ENCODE data around the gene DLGAP1. TPM values are rescaled to one million over a fixed set of nuclear protein-coding genes. Genes with fewer than 3 reads are reported as not detected.
A peak's percentile ranks its signal among the peaks of the same experiment; 100 is the strongest.

Gene DLGAP1
- total and polyA plus RNA-seq, 2 of the 13 experiments (the other 11 are each of a cell fraction or from before 2014, with no cell fraction given) = 0.01 TPM; not detected in 1

DNA sequence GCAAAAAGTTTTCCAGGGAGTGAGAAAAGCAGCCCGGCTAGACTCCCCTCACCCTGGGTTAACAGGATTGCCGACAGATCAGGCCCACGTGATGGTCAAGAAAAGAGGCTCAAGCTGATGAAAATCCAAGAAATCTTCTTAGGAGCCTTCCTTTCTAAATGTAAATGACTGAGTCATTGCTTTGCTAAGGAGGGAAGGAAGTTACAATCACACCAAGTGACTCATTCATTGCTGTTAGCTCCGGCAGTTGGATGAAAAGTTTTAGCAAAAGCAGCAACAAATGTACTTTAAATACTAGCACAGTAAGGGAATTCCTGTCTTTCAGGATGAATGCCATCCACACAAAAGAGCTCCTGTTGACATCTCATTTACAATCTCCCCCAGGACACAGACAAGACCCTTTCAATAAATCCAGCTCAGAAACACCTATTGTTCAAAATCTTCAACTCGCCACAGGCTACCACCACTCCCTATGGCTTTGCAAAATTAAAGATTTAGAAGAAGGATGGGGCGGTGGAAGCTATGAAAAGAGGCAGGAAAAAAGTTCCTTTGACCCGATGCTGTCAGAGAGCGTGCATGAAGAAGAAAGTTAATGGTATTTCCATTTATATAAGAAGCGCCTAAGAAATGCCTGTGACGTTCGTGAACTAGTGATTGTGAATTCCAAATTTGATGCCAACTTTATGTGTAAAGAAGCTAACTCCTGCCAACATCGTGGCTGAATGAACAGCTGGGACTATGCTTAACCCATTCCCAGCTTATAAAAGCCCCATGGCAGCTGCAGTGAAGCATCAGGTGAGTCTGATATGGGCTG, 851.5 kb downstream of the DLGAP1 start (continued):
- TF ChIP-seq HNRNPUL1 (IDR thresholded peaks at IDR 0.05; ENCODE audit: low read depth, low read length) (no peak), HMG20B (CRISPR knock-in tag; conservative IDR thresholded peaks at IDR 0.05) (no peak), BCL6 (CRISPR knock-in tag; IDR thresholded peaks at IDR 0.05) (peak; percentile 13; the same call in 1 of the 2 replicates), DR1 (CRISPR knock-in tag; IDR thresholded peaks at IDR 0.05) (no peak), HNRNPK (IDR thresholded peaks at IDR 0.05; ENCODE audit: low read depth, low read length, poor library complexity, severe bottlenecking) (no peak), ZBTB38 (CRISPR knock-in tag; IDR thresholded peaks at IDR 0.05) (0 out of 2 replicates have a peak, but pooled peaks have one; percentile 31), POLR2G (IDR thresholded peaks at IDR 0.05; ENCODE audit: low read depth, low read length) (peak; percentile 77), TSC22D2 (CRISPR knock-in tag; IDR thresholded peaks at IDR 0.05; ENCODE audit: borderline replicate concordance) (no peak), KDM6A (CRISPR knock-in tag; IDR thresholded peaks at IDR 0.05; ENCODE audit: low read depth) (no peak), SNAPC2 (CRISPR knock-in tag; IDR thresholded peaks at IDR 0.05) (no peak), ZNF780A (CRISPR knock-in tag; IDR thresholded peaks at IDR 0.05) (no peak), ZNF430 (CRISPR knock-in tag; IDR thresholded peaks at IDR 0.05) (no peak), CHD4 (IDR thresholded peaks at IDR 0.05; ENCODE audit: borderline replicate concordance, low read length) (no peak), FOSL1 (CRISPR knock-in tag; IDR thresholded peaks at IDR 0.05; ENCODE audit: borderline replicate concordance) (peak; percentile 39; the same call in 1 of the 2 replicates), ZFP1 (CRISPR knock-in tag; IDR thresholded peaks at IDR 0.05) (no peak)
- TF ChIP-seq, protein P1, sequence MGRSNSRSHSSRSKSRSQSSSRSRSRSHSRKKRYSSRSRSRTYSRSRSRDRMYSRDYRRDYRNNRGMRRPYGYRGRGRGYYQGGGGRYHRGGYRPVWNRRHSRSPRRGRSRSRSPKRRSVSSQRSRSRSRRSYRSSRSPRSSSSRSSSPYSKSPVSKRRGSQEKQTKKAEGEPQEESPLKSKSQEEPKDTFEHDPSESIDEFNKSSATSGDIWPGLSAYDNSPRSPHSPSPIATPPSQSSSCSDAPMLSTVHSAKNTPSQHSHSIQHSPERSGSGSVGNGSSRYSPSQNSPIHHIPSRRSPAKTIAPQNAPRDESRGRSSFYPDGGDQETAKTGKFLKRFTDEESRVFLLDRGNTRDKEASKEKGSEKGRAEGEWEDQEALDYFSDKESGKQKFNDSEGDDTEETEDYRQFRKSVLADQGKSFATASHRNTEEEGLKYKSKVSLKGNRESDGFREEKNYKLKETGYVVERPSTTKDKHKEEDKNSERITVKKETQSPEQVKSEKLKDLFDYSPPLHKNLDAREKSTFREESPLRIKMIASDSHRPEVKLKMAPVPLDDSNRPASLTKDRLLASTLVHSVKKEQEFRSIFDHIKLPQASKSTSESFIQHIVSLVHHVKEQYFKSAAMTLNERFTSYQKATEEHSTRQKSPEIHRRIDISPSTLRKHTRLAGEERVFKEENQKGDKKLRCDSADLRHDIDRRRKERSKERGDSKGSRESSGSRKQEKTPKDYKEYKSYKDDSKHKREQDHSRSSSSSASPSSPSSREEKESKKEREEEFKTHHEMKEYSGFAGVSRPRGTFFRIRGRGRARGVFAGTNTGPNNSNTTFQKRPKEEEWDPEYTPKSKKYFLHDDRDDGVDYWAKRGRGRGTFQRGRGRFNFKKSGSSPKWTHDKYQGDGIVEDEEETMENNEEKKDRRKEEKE (IDR thresholded peaks at IDR 0.05) = no peak
- TF ChIP-seq, protein P2, sequence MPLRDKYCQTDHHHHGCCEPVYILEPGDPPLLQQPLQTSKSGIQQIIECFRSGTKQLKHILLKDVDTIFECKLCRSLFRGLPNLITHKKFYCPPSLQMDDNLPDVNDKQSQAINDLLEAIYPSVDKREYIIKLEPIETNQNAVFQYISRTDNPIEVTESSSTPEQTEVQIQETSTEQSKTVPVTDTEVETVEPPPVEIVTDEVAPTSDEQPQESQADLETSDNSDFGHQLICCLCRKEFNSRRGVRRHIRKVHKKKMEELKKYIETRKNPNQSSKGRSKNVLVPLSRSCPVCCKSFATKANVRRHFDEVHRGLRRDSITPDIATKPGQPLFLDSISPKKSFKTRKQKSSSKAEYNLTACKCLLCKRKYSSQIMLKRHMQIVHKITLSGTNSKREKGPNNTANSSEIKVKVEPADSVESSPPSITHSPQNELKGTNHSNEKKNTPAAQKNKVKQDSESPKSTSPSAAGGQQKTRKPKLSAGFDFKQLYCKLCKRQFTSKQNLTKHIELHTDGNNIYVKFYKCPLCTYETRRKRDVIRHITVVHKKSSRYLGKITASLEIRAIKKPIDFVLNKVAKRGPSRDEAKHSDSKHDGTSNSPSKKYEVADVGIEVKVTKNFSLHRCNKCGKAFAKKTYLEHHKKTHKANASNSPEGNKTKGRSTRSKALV (CRISPR knock-in tag; IDR thresholded peaks at IDR 0.05) = 0 out of 2 replicates have a peak, but pooled peaks have one; percentile 32
- TF ChIP-seq, protein P3, sequence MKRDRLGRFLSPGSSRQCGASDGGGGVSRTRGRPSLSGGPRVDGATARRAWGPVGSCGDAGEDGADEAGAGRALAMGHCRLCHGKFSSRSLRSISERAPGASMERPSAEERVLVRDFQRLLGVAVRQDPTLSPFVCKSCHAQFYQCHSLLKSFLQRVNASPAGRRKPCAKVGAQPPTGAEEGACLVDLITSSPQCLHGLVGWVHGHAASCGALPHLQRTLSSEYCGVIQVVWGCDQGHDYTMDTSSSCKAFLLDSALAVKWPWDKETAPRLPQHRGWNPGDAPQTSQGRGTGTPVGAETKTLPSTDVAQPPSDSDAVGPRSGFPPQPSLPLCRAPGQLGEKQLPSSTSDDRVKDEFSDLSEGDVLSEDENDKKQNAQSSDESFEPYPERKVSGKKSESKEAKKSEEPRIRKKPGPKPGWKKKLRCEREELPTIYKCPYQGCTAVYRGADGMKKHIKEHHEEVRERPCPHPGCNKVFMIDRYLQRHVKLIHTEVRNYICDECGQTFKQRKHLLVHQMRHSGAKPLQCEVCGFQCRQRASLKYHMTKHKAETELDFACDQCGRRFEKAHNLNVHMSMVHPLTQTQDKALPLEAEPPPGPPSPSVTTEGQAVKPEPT (CRISPR knock-in tag; IDR thresholded peaks at IDR 0.05; ENCODE audit: low read depth) = no peak
- TF ChIP-seq, protein P4, sequence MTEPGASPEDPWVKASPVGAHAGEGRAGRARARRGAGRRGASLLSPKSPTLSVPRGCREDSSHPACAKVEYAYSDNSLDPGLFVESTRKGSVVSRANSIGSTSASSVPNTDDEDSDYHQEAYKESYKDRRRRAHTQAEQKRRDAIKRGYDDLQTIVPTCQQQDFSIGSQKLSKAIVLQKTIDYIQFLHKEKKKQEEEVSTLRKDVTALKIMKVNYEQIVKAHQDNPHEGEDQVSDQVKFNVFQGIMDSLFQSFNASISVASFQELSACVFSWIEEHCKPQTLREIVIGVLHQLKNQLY (CRISPR knock-in tag; IDR thresholded peaks at IDR 0.05) = no peak

All from HepG2 (cell line).